ENCODE results near the gene GOLGA6C. TPM values are rescaled to one million over a fixed set of nuclear protein-coding genes. Genes with fewer than 3 reads are reported as not detected.
"Not testable (repeated sequence)": the region's sequence is repeated elsewhere in the genome, so short reads cannot be mapped to it uniquely, and the experiment has no call there.

Gene GOLGA6C
- total RNA-seq, 4 donors from 2014 or later, result not detected

- ATAC-seq (ENCODE audit: low FRiP score), result no peak
- no peak for TF ChIP-seq CTCF (IDR thresholded peaks at IDR 0.05)
- DNase-seq (ENCODE audit: low spot score), result no peak
These were observed 8.4 kb upstream of the GOLGA6C start for GRCh38 chr15:75249726-75250125.

GRCh38 chr15:75251343-75251742 is 6.8 kb upstream of the GOLGA6C start:
- not testable (repeated sequence) for DNase-seq (ENCODE audit: low spot score); ATAC-seq (ENCODE audit: low FRiP score)

- not testable (repeated sequence) for DNase-seq (ENCODE audit: low spot score)
These were observed 5.8 kb upstream of the GOLGA6C start for GRCh38 chr15:75252285-75252684.

GRCh38 chr15:75258620-75259343 is 648 bp downstream of the GOLGA6C start:
- not testable (repeated sequence) for ATAC-seq (ENCODE audit: low FRiP score); DNase-seq (ENCODE audit: low spot score)

More at GRCh38 chr15:75252285-75252684, 5.8 kb upstream of the GOLGA6C start:
- not testable (repeated sequence) for ATAC-seq (ENCODE audit: low FRiP score)

- not testable (repeated sequence) for DNase-seq (ENCODE audit: low spot score); ATAC-seq (ENCODE audit: low FRiP score)
These were observed 1.7 kb downstream of the GOLGA6C start for GRCh38 chr15:75259873-75260272.

GRCh38 chr15:75273751-75274359 is 15.7 kb downstream of the GOLGA6C start:
- not testable (repeated sequence) for ATAC-seq (ENCODE audit: low FRiP score); DNase-seq (ENCODE audit: low spot score)

- TF ChIP-seq CTCF (IDR thresholded peaks at IDR 0.05), result peak in 1 of 3 donors; percentile 36
- peak; percentile 71 for ATAC-seq (ENCODE audit: low FRiP score)
- DNase-seq (ENCODE audit: low spot score), result peak; percentile 79
These were observed 16.5 kb downstream of the GOLGA6C start for GRCh38 chr15:75274509-75275107.

GRCh38 chr15:75275617-75276016 is 17.5 kb downstream of the GOLGA6C start:
- DNase-seq (ENCODE audit: low spot score); ATAC-seq (ENCODE audit: low FRiP score): not testable (repeated sequence)

- not testable (repeated sequence) for ATAC-seq (ENCODE audit: low FRiP score); DNase-seq (ENCODE audit: low spot score)
These were observed 20.4 kb downstream of the GOLGA6C start for GRCh38 chr15:75278497-75278896.

- not testable (repeated sequence) for ATAC-seq (ENCODE audit: low FRiP score); DNase-seq (ENCODE audit: low spot score)
These were observed 24.4 kb downstream of the GOLGA6C start, which contains the start of gene GOLGA6D for GRCh38 chr15:75282572-75282971. GOLGA6D (plus strand) TSS chr15:75282835; CDS start chr15:75282876, 41 bp downstream.

GRCh38 chr15:75284152-75284551 is 26.0 kb downstream of the GOLGA6C start:
- DNase-seq (ENCODE audit: low spot score); ATAC-seq (ENCODE audit: low FRiP score): not testable (repeated sequence)

- not testable (repeated sequence) for DNase-seq (ENCODE audit: low spot score); ATAC-seq (ENCODE audit: low FRiP score)
These were observed 35.5 kb downstream of the GOLGA6C start for GRCh38 chr15:75293660-75294059.

GRCh38 chr15:75298541-75299310 is 40.6 kb downstream of the GOLGA6C start:
- ATAC-seq (ENCODE audit: low FRiP score); DNase-seq (ENCODE audit: low spot score): not testable (repeated sequence)

- not testable (repeated sequence) for ATAC-seq (ENCODE audit: low FRiP score)
- peak; percentile 31 for DNase-seq (ENCODE audit: low spot score)
These were observed 41.2 kb downstream of the GOLGA6C start for GRCh38 chr15:75299311-75299688.

GRCh38 chr15:75300026-75300425 is 41.9 kb downstream of the GOLGA6C start:
- not testable (repeated sequence) for DNase-seq (ENCODE audit: low spot score)

More at GRCh38 chr15:75300026-75300425, 41.9 kb downstream of the GOLGA6C start:
- ATAC-seq (ENCODE audit: low FRiP score), result not testable (repeated sequence)
